Endothelial cell of umbilical vein (primary cell): ENCODE results near the gene RGS6. TPM values are rescaled to one million over a fixed set of nuclear protein-coding genes. Genes with fewer than 3 reads are reported as not detected.

Source experiments
- BruUV-seq: library from RNA; stranded (reverse); fragments of 400-500 nt; replicated peaks from 2 replicates; lab custom pipeline; 2021; lab: Mats Ljungman, UMichigan
- CTCF ChIA-PET: fragments of 300-600, 350-600 bp; sonication (Branson Sonifier 250); formaldehyde crosslinking; loops from one replicate; lab custom pipeline; 2021; ENCODE audit warnings: antibody characterized with exemption, inconsistent platforms; lab: Charles Lee
- POLR2A ChIA-PET: fragments of 300-600, 350-600 bp; sonication (Branson Sonifier 250); formaldehyde crosslinking; loops from one replicate; lab custom pipeline; 2021; ENCODE audit warnings: antibody characterized with exemption, inconsistent platforms; lab: Charles Lee
- DNase-seq: peaks from one replicate; pipeline ENCODE4 v3.0.0-alpha.2; 2011; ENCODE audit warnings: low read depth, low spot score
- FAIRE-seq: peaks from 2 replicates; lab custom pipeline; 2011; peaks lifted over from hg19 to GRCh38; lab: Jason Lieb, UNC
- H2AFZ ChIP-seq: 2 replicates; pipeline ENCODE4 v1.6.0; 2012; ENCODE audit warnings: low read depth, low read length, control low read depth, inconsistent platforms
- H3K27ac ChIP-seq: 2 replicates; pipeline ENCODE4 v1.5.1; 2011; ENCODE audit warnings: low read depth, mild to moderate bottlenecking, control low read depth, low read length, moderate library complexity; ENCODE audit not compliant: insufficient read depth
- H3K27me3 ChIP-seq, 2 experiments: 2 replicates each; pipeline versions ENCODE4 v1.6.0 to v1.6.1; 2011; ENCODE audit warnings: low read length in 2 of 2, mixed read lengths in 1 of 2; ENCODE audit not compliant: control insufficient read depth in 2 of 2, insufficient read depth in 2 of 2
- H3K36me3 ChIP-seq, 2 experiments: 2 replicates in 1 of 2; 3 replicates in 1 of 2; pipeline ENCODE4 v1.5.1; 2011; ENCODE audit warnings: low read length in 2 of 2, mild to moderate bottlenecking in 1 of 2, moderate library complexity in 1 of 2; ENCODE audit not compliant: control insufficient read depth in 2 of 2, insufficient read depth in 2 of 2; ENCODE audit errors: extremely low read depth in 1 of 2
- H3K4me1 ChIP-seq: 3 replicates; pipeline ENCODE4 v1.5.1; 2011; ENCODE audit warnings: mild to moderate bottlenecking, low read length; ENCODE audit not compliant: control insufficient read depth, insufficient read depth; ENCODE audit errors: extremely low read depth
- H3K4me2 ChIP-seq: 2 replicates; pipeline ENCODE4 v1.6.1; 2011; ENCODE audit warnings: low read length, control low read depth, mixed read lengths; ENCODE audit not compliant: insufficient read depth
- H3K4me3 ChIP-seq, 3 experiments: fragments of 200-600 bp in 1 of 3; sonication (generic), shearing (Covaris generic) in 1 of 3; replicated peaks in 1 of 3; 2 replicates each; pipeline ENCODE4 v1.5.1; 2011 to 2016; ENCODE audit warnings: control low read depth in 3 of 3, low read length in 3 of 3, mild to moderate bottlenecking in 2 of 3, inconsistent platforms in 1 of 3, low read depth in 1 of 3, moderate library complexity in 1 of 3; ENCODE audit not compliant: insufficient read depth in 1 of 3
- H3K79me2 ChIP-seq: 2 replicates; pipeline ENCODE4 v1.6.0; 2012; ENCODE audit warnings: low read length, inconsistent platforms; ENCODE audit not compliant: control insufficient read depth, insufficient read depth
- H3K9ac ChIP-seq: replicated peaks from 2 replicates; pipeline ENCODE3; 2011; ENCODE audit warnings: low read length, control low read depth; ENCODE audit not compliant: insufficient read depth; ENCODE audit errors: extremely low read depth
- H3K9me1 ChIP-seq: replicated peaks from 3 replicates; pipeline ENCODE4 v1.6.0; 2011; ENCODE audit warnings: mild to moderate bottlenecking, low read length; ENCODE audit not compliant: control insufficient read depth, insufficient read depth; ENCODE audit errors: extremely low read depth
- H3K9me3 ChIP-seq: replicated peaks from 2 replicates; pipeline ENCODE4 v1.5.1; 2012; ENCODE audit warnings: low read length, inconsistent platforms; ENCODE audit not compliant: control insufficient read depth, insufficient read depth
- H4K20me1 ChIP-seq: replicated peaks from 2 replicates; pipeline ENCODE3; 2011; ENCODE audit warnings: mild to moderate bottlenecking, low read length; ENCODE audit not compliant: control insufficient read depth, insufficient read depth; ENCODE audit errors: extremely low read depth
- EZH2 ChIP-seq: IDR thresholded peaks from 2 replicates; pipeline ENCODE4 v1.6.1; 2012; ENCODE audit warnings: borderline replicate concordance, low read depth, mild to moderate bottlenecking, moderate library complexity, low read length, inconsistent platforms; ENCODE audit not compliant: severe bottlenecking
- FOS ChIP-seq: IDR thresholded peaks from 2 replicates; pipeline ENCODE4 v1.6.1; 2011; ENCODE audit warnings: mild to moderate bottlenecking, low read length, moderate library complexity, borderline replicate concordance; ENCODE audit not compliant: insufficient read depth
- GATA2 ChIP-seq: IDR thresholded peaks from 2 replicates; pipeline ENCODE4 v1.7.0; 2011; ENCODE audit warnings: low read depth, mild to moderate bottlenecking, moderate library complexity, mixed read lengths, low read length; ENCODE audit not compliant: insufficient read length, insufficient read depth
- JUN ChIP-seq: IDR thresholded peaks from 2 replicates; pipeline ENCODE4 v1.6.1; 2011; ENCODE audit warnings: borderline replicate concordance, low read depth; ENCODE audit not compliant: insufficient read length, insufficient read depth
- MYC ChIP-seq: IDR thresholded peaks from one replicate; pipeline ENCODE4 v1.6.1; 2011; ENCODE audit warnings: mild to moderate bottlenecking, low read depth, low read length
- POLR2A ChIP-seq: IDR thresholded peaks from 2 replicates; pipeline ENCODE4 v1.6.1; 2012; ENCODE audit warnings: low read depth, mild to moderate bottlenecking, control low read depth, low read length
- POLR2AphosphoS5 ChIP-seq: IDR thresholded peaks from 2 replicates; pipeline ENCODE4 v1.6.1; 2012; ENCODE audit warnings: low read depth, mild to moderate bottlenecking, control low read depth, low read length, moderate library complexity; ENCODE audit not compliant: insufficient read depth
- dilution Hi-C: fragments of 300-500 bp; cut with MboI; formaldehyde crosslinking; loops from one replicate; pipeline ENCODE4 v1.15.0; 2019; ENCODE audit warnings: low sequenced_read_pairs; ENCODE audit not compliant: extremely low pct_ligation_motif_present
- intact Hi-C: fragments of 100-400 bp; cut with micrococcal nuclease; formaldehyde crosslinking; loops from one replicate; pipeline ENCODE4 v1.10.0; 2022
- polyA plus RNA-seq, 4 experiments: library from polyadenylated mRNA; depleted of rRNA in 3 of 4; stranded (reverse) in 3 of 4; unstranded in 1 of 4; fragments of >200 nt; gene quantifications; 2 replicates each; pipeline versions ENCODE4 v1.2.1 to v1.2.3, GENCODE V29; 2011 to 2012; ENCODE audit warnings: missing spikeins in 1 of 4
- total RNA-seq: library from RNA; stranded (reverse); gene quantifications from 2 replicates; pipeline ENCODE4 v1.2.3, GENCODE V29; 2021
- TF ChIP-seq, protein P1 (sequence below), 2 donors: IDR thresholded peaks; 1 replicate in 1 of 2; 2 replicates in 1 of 2; pipeline ENCODE4 v1.5.1; 2011; ENCODE audit warnings: low read length in 2 of 2, mild to moderate bottlenecking in 2 of 2, moderate library complexity in 2 of 2, control low read depth in 1 of 2, inconsistent platforms in 1 of 2, low read depth in 1 of 2; ENCODE audit not compliant: insufficient read depth in 1 of 2; ENCODE audit errors: extremely low read depth in 1 of 2
- TF ChIP-seq, protein P2 (sequence below): IDR thresholded peaks from 2 replicates; pipeline ENCODE4 v1.6.1; 2011; ENCODE audit not compliant: insufficient read depth, insufficient read length

RGS6 gene
- total and polyA plus RNA-seq, 2 donors (not counting 3 experiments of a cell fraction or from before 2014, with no cell fraction given): not detected

DNA sequence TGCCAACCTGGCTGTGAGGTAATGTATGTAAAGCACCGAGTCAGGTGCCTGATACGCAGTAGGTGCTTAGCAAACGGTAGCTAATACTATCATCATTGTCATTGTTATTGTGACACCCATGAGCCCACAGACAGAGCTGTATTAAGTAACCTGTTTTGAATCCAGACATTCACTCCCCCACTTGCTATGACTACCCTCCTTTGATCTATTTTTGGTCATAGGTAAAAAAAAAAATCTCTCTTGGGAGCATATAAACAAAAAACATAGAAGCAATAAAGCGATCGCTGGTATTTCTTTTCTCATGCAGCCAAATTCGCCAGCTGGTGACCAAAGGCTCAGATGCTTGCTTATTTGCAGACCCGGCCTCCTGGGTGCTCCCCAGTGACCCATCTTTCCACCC is 631.4 kb downstream of the RGS6 start:
- H3K27ac ChIP-seq: no peak overlapping the region
- H3K36me3 ChIP-seq: no peaks in the 10 kb centered on the region
- no peaks in the 10 kb centered on the region for H3K79me2 ChIP-seq
- no peaks in the 10 kb centered on the region for H3K9me3 ChIP-seq
- intact Hi-C loops: no loop called here
- H3K4me1 ChIP-seq: no peaks in the 10 kb centered on the region
- no TSS peak for BruUV-seq
- no peak for DNase-seq
- H2AFZ ChIP-seq: no peak overlapping the region
- H3K4me2 ChIP-seq: no peak overlapping the region
- H3K9me1 ChIP-seq: no peaks in the 10 kb centered on the region
- H4K20me1 ChIP-seq: no peaks in the 10 kb centered on the region
- FAIRE-seq: no peak
- POLR2A ChIA-PET: no interaction called here
- CTCF ChIA-PET: interaction anchor here (1.1 kb wide), 1 partner anchor 9 kb away, joined by 3 read pairs; no protein-coding TSS in a partner anchor
- no peak overlapping the region for H3K9ac ChIP-seq
- dilution Hi-C loops: no loop called here
- no peak overlapping the region for H3K4me3 ChIP-seq
- TF ChIP-seq FOS: no peak
- no peak for TF ChIP-seq GATA2
- no peak for TF ChIP-seq JUN
- no peak for TF ChIP-seq MYC
- TF ChIP-seq EZH2: no peak
- TF ChIP-seq, protein P1, sequence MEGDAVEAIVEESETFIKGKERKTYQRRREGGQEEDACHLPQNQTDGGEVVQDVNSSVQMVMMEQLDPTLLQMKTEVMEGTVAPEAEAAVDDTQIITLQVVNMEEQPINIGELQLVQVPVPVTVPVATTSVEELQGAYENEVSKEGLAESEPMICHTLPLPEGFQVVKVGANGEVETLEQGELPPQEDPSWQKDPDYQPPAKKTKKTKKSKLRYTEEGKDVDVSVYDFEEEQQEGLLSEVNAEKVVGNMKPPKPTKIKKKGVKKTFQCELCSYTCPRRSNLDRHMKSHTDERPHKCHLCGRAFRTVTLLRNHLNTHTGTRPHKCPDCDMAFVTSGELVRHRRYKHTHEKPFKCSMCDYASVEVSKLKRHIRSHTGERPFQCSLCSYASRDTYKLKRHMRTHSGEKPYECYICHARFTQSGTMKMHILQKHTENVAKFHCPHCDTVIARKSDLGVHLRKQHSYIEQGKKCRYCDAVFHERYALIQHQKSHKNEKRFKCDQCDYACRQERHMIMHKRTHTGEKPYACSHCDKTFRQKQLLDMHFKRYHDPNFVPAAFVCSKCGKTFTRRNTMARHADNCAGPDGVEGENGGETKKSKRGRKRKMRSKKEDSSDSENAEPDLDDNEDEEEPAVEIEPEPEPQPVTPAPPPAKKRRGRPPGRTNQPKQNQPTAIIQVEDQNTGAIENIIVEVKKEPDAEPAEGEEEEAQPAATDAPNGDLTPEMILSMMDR (IDR thresholded peaks at IDR 0.05; ENCODE audit: extremely low read depth in 1 of 2, insufficient read depth in 1 of 2, low read depth in 1 of 2, low read length in 2 of 2): no peak
- TF ChIP-seq, protein P2, sequence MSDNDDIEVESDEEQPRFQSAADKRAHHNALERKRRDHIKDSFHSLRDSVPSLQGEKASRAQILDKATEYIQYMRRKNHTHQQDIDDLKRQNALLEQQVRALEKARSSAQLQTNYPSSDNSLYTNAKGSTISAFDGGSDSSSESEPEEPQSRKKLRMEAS: no peak
- TF ChIP-seq POLR2A: no peak
- TF ChIP-seq POLR2AphosphoS5: no peak
- H3K27me3 ChIP-seq: peaks cover 0 to 3% of the 10 kb centered on the region in 2 experiments
